BLaER1 treated with 17β-estradiol and CSF1 and Interleukin-3, amounts not matched to agents 10 nM and 100 nM (cell line): Measurements from ENCODE around the gene GPN1.
"Not testable (repeated sequence)": the region's sequence is repeated elsewhere in the genome, so short reads cannot be mapped to it uniquely, and the experiment has no call there.

Experiments
- H3K27ac ChIP-seq, 11 experiments: shearing (Covaris generic); formaldehyde crosslinking; 2 replicates each; pipeline ENCODE4 v1.8.1; 2022
- H3K27me3 ChIP-seq, 11 experiments: shearing (Covaris generic); formaldehyde crosslinking; 2 replicates each; pipeline ENCODE4 v1.8.1; 2022
- H3K36me3 ChIP-seq, 11 experiments: shearing (Covaris generic); formaldehyde crosslinking; 2 replicates each; pipeline ENCODE4 v1.8.1; 2022
- H3K4me1 ChIP-seq, 10 experiments: shearing (Covaris generic); formaldehyde crosslinking; 2 replicates each; pipeline ENCODE4 v1.8.1; 2022
- H3K4me2 ChIP-seq, 11 experiments: shearing (Covaris generic); formaldehyde crosslinking; 2 replicates each; pipeline ENCODE4 v1.8.1; 2022
- H3K4me3 ChIP-seq, 10 experiments: shearing (Covaris generic); formaldehyde crosslinking; 2 replicates each; pipeline ENCODE4 v1.8.1; 2022
- H3K9ac ChIP-seq, 11 experiments: shearing (Covaris generic); formaldehyde crosslinking; 2 replicates each; pipeline ENCODE4 v1.8.1; 2022
- H3K9me3 ChIP-seq, 11 experiments: shearing (Covaris generic); formaldehyde crosslinking; replicated peaks in 1 of 11; 2 replicates each; pipeline ENCODE4 v1.8.1; 2022
- H4K20me1 ChIP-seq, 11 experiments: shearing (Covaris generic); formaldehyde crosslinking; 2 replicates each; pipeline ENCODE4 v1.8.1; 2022
- Cebpa-rat ChIP-seq, 11 experiments: shearing (Covaris generic); IDR thresholded peaks; 2 replicates each; pipeline ENCODE4 v1.8.1; 2022

The GPN1 gene

DNA sequence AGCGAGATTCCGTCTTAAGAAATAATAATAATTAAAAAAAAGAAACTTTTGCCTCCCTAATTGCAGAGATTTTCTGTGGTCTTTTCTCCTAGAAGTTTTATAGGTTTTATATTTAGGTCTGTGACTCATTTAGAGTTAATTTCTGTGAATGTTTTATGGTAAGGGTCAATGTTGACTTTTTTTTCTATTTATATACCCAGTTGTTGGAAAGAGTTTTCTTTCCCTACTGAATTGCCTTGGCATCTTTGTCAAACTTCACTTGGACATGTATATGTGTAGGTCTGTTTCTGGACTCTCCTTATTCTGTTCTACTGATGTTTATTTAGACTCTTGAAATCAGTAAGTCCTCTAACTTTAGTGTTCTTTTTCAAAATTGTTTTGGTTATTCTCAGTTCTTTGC is 40.5 kb upstream of the GPN1 start:
- Histone ChIP-seq H3K9me3 (peaks cover 60 to 88% (median 76%) of the 10 kb centered on the region in 11 experiments), H3K36me3 (peaks cover 50 to 89% (median 76%) of the 10 kb centered on the region in 11 experiments), H3K27ac (no peak overlapping the region), H4K20me1 (peaks cover 0 to 39% (median 0%) of the 10 kb centered on the region in 11 experiments; a peak in 9 of 22 replicates), H3K27me3 (no peaks in the 10 kb centered on the region), H3K9ac (no peak overlapping the region), H3K4me2 (no peak overlapping the region), H3K4me3 (no peak overlapping the region), H3K4me1 (peaks cover 13 to 29% (median 19%) of the 10 kb centered on the region in 10 experiments)
- TF ChIP-seq Cebpa-rat (IDR thresholded peaks at IDR 0.05), result no peak

- no peak overlapping the region for H3K27ac ChIP-seq
- peaks cover 73 to 100% (median 96%) of the 10 kb centered on the region in 11 experiments for H3K36me3 ChIP-seq
- peaks cover 0 to 10% (median 0%) of the 10 kb centered on the region in 10 experiments; a peak in 5 of 20 replicates for H3K4me1 ChIP-seq
- TF ChIP-seq Cebpa-rat (IDR thresholded peaks at IDR 0.05), result no peak
- peak overlapping the region in 4 of 10 experiments; percentile 7 to 25 (median 20); a peak in 2 of 20 replicates for H3K4me3 ChIP-seq
- H3K9me3 ChIP-seq, result peaks cover 86 to 100% (median 99%) of the 10 kb centered on the region in 11 experiments
- H4K20me1 ChIP-seq, result peaks cover 6 to 41% (median 14%) of the 10 kb centered on the region in 11 experiments; a peak in 13 of 22 replicates
- H3K9ac ChIP-seq, result no peak overlapping the region
- H3K27me3 ChIP-seq, result no peaks in the 10 kb centered on the region
- no peak overlapping the region for H3K4me2 ChIP-seq
These were observed 37.1 kb upstream of the GPN1 start for GRCh38 chr2:27591745-27592144.

- Histone ChIP-seq H3K36me3 (peaks cover 64 to 100% (median 96%) of the 10 kb centered on the region in 11 experiments), H3K4me2 (no peak overlapping the region), H3K27me3 (no peaks in the 10 kb centered on the region), H3K9ac (no peak overlapping the region), H3K9me3 (peaks cover 77 to 87% (median 84%) of the 10 kb centered on the region in 11 experiments), H3K27ac (no peak overlapping the region), H3K4me3 (peak overlapping the region in 3 of 10 experiments; percentile 1 to 27 (median 17); a peak in 2 of 20 replicates), H3K4me1 (peaks cover 0 to 25% (median under 1%) of the 10 kb centered on the region in 10 experiments; a peak in 8 of 20 replicates), H4K20me1 (peaks cover 13 to 48% (median 28%) of the 10 kb centered on the region in 11 experiments; a peak in 16 of 22 replicates)
- no peak for TF ChIP-seq Cebpa-rat (IDR thresholded peaks at IDR 0.05)
These were observed 35.6 kb upstream of the GPN1 start for GRCh38 chr2:27593240-27593639.

GRCh38 chr2:27594020-27594703 is 34.7 kb upstream of the GPN1 start:
- Histone ChIP-seq H3K36me3 (peaks cover 64 to 100% (median 98%) of the 10 kb centered on the region in 11 experiments), H4K20me1 (peaks cover 21 to 58% (median 36%) of the 10 kb centered on the region in 11 experiments; a peak in 16 of 22 replicates), H3K9me3 (peaks cover 68 to 78% (median 75%) of the 10 kb centered on the region in 11 experiments)

DNA sequence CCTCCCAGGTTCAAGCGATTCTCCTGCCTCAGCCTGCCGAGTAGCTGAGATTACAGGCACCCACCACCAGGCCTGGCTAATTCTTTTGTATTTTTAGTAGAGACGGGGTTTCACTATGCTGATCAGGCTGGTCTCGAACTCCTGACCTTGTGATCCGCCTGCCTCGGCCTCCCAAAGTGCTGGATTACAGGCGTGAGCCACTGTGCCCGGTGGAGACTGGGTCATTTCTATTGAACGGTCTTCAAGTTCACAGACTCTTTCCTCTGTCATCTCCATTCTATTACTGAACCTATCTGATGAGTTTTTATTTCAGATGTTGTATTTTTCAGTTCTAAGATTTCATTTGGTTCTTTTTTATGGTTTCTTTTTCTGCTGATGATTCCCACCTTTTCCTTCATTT is 33.4 kb upstream of the GPN1 start:
- not testable (repeated sequence) for H3K27me3 ChIP-seq, H3K27ac ChIP-seq, H3K9ac ChIP-seq, H3K4me2 ChIP-seq
- peaks cover 69 to 100% (median 99%) of the 10 kb centered on the region in 11 experiments for H3K36me3 ChIP-seq
- H3K9me3 ChIP-seq, result peaks cover 55 to 66% (median 62%) of the 10 kb centered on the region in 11 experiments
- peak overlapping the region in 2 of 10 experiments; percentile 7 to 11; a peak in 2 of 20 replicates for H3K4me3 ChIP-seq
- peaks cover 0 to 39% (median 10%) of the 10 kb centered on the region in 10 experiments; a peak in 13 of 20 replicates for H3K4me1 ChIP-seq
- peaks cover 31 to 68% (median 47%) of the 10 kb centered on the region in 11 experiments; a peak in 18 of 22 replicates for H4K20me1 ChIP-seq

More at GRCh38 chr2:27594020-27594703, 34.7 kb upstream of the GPN1 start:
- H3K27ac ChIP-seq, H3K4me2 ChIP-seq, H3K9ac ChIP-seq, H3K27me3 ChIP-seq: not testable (repeated sequence)
- Histone ChIP-seq H3K4me3 (peak overlapping the region in 5 of 10 experiments; percentile 12 to 52 (median 34); a peak in 9 of 20 replicates), H3K4me1 (peaks cover 0 to 34% (median 9%) of the 10 kb centered on the region in 10 experiments; a peak in 13 of 20 replicates)

GRCh38 chr2:27596627-27597026 is 32.2 kb upstream of the GPN1 start:
- TF ChIP-seq Cebpa-rat (IDR thresholded peaks at IDR 0.05), result no peak
- Histone ChIP-seq H3K4me3 (no peak overlapping the region), H4K20me1 (peaks cover 31 to 72% (median 58%) of the 10 kb centered on the region in 11 experiments; a peak in 19 of 22 replicates), H3K27ac (no peak overlapping the region), H3K9me3 (peaks cover 43 to 53% (median 50%) of the 10 kb centered on the region in 11 experiments), H3K4me2 (peak overlapping the region in 2 of 11 experiments; percentile 34 to 36; a peak in 3 of 22 replicates), H3K27me3 (no peaks in the 10 kb centered on the region), H3K4me1 (peaks cover 0 to 39% (median 10%) of the 10 kb centered on the region in 10 experiments; a peak in 13 of 20 replicates), H3K9ac (peak overlapping the region in 1 of 11 experiments; percentile 26; a peak in 1 of 22 replicates), H3K36me3 (peaks cover 69 to 100% (median 99%) of the 10 kb centered on the region in 11 experiments)

DNA sequence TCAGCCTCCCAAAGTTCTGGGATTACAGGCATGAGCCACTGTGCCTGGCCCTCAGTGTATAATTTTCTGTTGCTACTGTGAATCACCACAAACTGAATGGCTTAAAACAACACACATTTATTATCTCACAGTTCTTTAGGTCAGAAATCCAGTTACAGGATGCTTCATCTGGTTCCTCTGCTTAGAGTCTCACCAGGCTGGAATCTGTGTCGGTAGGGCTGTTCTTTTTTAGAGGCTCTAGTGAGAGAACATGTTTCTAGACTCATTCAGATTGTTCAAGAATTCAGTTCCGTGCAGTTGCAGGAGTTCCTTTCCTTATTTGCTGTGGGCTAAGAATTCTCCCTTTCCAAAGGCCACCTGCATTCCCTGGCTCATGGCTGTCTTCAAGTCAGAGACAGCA is 22.2 kb upstream of the GPN1 start:
- Histone ChIP-seq H4K20me1 (peaks cover 0 to 29% (median 12%) of the 10 kb centered on the region in 11 experiments; a peak in 11 of 22 replicates), H3K4me3 (no peak overlapping the region), H3K4me2 (no peak overlapping the region), H3K27me3 (no peaks in the 10 kb centered on the region), H3K4me1 (0 out of 20 replicates have a peak, but pooled peaks cover 0 to 4% (median 0%) of the 10 kb centered on the region in 10 experiments), H3K27ac (no peak overlapping the region), H3K9ac (no peak overlapping the region), H3K9me3 (no peaks in the 10 kb centered on the region), H3K36me3 (peaks cover 95 to 98% (median 97%) of the 10 kb centered on the region in 11 experiments)
- no peak for TF ChIP-seq Cebpa-rat (IDR thresholded peaks at IDR 0.05)

DNA sequence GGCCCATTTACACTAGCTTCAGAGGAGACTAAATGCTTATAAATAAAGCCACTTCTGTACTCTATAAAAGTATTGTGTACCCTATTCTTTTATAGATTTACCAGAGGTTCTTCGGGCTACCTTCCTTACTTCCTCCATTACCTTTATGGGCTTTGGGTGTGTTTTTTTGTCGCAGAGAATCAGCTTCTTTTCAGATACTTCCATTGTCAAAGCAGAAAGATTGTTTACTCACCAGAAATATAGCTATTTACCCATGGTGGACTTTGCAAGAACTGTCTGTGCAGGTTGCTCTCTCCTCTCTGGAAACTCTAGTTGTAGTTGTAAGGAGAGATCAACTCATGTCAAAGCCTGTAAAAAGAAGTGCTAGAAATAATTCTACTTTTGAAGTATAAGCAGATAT is 14.9 kb upstream of the GPN1 start:
- H3K9ac ChIP-seq, result no peak overlapping the region
- H3K4me2 ChIP-seq, result no peak overlapping the region
- no peak overlapping the region for H3K4me3 ChIP-seq
- H4K20me1 ChIP-seq, result peaks cover 0 to 18% (median 6%) of the 10 kb centered on the region in 11 experiments; a peak in 11 of 22 replicates
- peaks cover 84 to 98% (median 95%) of the 10 kb centered on the region in 11 experiments for H3K36me3 ChIP-seq
- H3K27me3 ChIP-seq, result no peaks in the 10 kb centered on the region
- H3K4me1 ChIP-seq, result no peaks in the 10 kb centered on the region
- H3K27ac ChIP-seq, result no peak overlapping the region
- no peak for TF ChIP-seq Cebpa-rat (IDR thresholded peaks at IDR 0.05)
- H3K9me3 ChIP-seq, result no peaks in the 10 kb centered on the region

DNA sequence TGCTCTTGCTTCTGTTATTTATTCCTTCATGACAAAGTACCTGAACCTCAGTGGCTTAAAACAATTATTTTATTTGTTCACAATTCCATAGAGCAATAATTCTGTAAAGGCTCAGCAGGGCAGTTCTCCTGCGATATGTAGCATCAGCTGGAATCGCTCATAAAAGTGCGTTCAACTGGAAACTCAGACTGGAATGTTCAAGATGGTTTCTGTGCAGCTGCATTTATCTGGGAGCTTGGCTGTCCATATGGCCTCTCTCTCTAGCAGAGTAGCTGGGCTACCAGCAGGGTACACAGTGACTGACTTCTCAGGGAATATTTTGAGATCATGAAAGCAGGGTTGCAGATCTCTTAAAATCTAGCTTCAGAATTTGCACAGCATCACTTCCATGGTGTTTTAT is 13.5 kb upstream of the GPN1 start:
- Histone ChIP-seq H3K27me3 (no peaks in the 10 kb centered on the region), H3K4me3 (no peak overlapping the region), H4K20me1 (peaks cover 0 to 18% (median 6%) of the 10 kb centered on the region in 11 experiments; a peak in 10 of 22 replicates), H3K9me3 (no peaks in the 10 kb centered on the region), H3K36me3 (peaks cover 82 to 99% (median 94%) of the 10 kb centered on the region in 11 experiments), H3K4me2 (no peak overlapping the region), H3K9ac (no peak overlapping the region), H3K4me1 (no peaks in the 10 kb centered on the region), H3K27ac (no peak overlapping the region)
- no peak for TF ChIP-seq Cebpa-rat (IDR thresholded peaks at IDR 0.05)
